ENCODE results near the gene HPCAL1.

The HPCAL1 gene

DNA sequence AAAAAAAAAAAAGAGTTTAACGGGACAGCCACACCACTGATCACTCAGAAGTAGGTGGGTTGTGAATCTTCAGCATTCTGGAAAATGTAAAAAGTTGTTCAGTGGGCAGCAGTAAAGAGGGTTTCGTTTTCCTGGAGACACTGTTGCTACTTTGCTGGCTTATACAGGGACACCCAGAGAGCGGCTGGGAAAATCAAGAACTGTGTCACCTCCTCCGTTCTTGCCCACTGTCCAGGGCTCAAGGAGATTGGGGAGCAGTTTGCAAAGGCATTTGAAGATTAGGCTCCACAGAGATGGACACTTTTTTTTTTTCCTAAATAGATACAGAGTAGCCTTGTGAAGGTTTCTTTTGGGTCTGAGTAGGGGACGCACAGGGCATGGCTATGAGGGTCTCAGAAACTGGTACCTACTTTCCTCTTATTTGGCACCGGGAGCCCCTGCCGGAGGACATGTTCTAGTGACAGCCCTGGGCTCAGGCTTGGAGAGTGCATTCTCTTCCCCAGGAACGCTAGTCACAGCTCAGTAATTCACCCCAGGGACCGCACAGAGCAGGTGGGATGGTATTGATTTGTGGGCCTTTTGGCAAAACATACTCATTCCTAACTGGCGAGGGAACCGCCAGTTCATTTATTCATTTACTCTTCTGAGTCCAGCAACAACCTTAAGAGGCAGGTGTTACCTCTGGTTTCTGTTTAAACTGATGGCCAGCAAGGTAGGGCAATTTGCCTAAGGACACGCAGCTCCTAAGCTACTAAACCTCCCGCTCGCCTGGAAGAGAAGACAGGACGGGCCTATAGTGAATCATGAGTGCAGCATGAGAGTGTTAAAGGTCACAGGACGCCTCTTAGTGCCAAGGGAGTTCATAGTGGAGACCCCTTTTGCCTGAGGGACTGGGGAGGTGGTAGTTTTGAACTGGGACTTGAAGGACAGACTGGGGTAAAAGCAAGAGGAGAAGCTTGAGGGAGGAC is 53.1 kb downstream of the HPCAL1 start:
- no peak for DNase-seq (ENCODE audit: low read depth in 2 of 2)

DNA sequence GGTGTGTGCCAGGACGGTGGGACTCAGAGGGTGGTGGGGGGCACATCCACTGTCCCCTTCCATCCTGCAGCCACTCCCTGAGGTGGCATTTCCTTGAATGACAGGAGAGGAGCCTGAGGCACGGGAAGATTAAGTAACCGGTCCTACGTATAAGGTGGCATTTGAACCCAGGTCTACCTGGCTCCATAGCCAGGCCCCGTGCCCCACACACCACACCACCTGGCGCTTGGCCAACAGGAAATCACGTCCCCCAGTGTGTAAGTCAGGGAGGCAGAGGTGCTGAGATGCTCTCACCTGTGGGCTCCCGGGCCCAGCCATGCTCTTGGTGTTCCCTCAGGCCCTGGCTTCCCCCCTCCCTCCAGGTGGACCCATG is 53.7 kb downstream of the HPCAL1 start:
- DNase-seq (ENCODE audit: low read depth in 2 of 2), result no peak

DNA sequence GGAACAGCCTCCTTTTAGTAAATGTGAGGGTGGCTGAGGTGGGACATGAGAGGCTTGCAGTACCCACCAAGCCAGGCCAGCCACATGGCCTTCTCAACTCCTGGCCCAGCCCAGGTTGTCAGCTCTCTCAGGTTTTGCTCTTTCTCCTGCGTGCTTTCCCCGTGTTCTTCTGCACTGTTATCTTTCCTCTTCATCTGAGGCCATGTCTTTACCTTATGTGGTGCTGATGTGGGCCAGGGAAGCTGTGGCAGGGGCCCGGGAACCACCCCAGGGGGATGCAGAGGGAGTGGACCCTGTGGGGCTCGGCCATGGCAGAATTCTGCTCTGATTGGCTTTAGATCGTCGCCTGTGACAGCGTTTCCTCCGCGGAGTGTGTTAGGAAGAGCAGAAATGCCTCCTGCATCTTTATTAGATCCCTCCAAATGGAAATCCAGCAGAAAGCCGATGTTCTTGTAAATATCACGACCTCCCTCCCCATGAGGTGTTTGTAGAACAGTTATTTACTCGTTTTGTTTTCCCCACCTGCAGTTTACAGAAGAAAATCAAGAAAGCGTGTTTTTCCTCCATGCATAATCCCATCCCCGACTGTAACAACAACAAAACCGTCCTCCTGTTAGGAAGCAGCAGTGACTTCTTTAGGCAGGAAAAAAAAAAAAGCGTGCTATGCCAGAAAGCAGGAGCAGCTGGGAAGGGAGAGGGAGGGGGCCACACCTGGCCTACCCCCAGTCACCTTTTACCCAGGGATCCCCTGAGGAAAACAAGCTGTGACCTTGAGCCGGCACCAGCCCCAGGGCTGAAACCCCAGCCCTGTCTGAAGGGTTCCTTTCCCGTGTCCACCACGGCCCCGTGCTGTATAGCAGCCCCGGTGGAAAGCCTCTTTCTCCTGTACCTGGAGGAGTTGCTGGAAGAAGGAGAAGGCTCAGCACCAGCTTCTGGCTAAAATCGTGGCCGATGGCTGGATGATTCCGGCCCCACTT is 54.8 kb downstream of the HPCAL1 start:
- DNase-seq (ENCODE audit: low read depth in 2 of 2), result no peak

GRCh38 chr2:10359246-10359645 is 56.5 kb downstream of the HPCAL1 start:
- no peak for DNase-seq (ENCODE audit: low read depth in 2 of 2)

GRCh38 chr2:10359731-10360329 is 57.1 kb downstream of the HPCAL1 start:
- no peak for DNase-seq (ENCODE audit: low read depth in 2 of 2)

GRCh38 chr2:10360460-10360849 is 57.8 kb downstream of the HPCAL1 start:
- DNase-seq (ENCODE audit: low read depth in 2 of 2), result no peak

DNA sequence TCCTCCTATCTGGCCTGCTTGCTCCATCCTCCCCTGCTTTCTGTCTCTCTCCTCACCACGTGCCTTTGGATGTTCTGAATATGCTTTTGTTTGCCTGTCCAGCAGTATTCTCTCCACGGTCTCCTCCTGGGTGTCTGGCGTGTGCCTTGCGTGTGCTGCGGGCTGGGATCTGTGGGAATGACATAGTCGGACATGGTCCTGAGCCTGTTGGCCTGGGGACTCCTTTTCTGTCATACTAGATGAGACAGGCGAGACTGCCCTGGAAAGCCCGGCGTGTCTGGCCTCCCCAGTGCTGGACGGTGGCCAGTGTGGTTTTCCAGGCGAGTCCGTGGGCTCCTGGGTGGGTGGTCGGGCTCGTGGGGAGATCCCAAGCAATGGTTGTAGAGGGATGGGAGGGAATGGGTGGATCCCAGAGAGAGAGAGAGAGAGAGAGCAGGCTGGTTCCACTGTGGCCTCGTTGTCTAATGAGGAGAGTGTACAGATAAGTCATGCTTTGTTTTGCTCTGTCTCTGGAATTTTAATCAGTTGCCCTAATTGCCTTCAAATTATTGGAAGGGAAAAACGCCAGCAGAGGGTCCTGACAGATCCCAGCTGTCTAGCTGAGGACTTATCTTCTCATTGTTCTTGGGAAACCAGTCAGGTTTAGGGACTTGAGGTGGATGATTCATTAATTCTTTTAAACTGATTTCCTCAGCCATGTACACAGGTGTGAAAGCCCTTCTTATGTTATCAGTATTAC is 58.3 kb downstream of the HPCAL1 start:
- DNase-seq (ENCODE audit: low read depth in 2 of 2), result no peak

GRCh38 chr2:10362096-10362897 is 59.6 kb downstream of the HPCAL1 start:
- DNase-seq (ENCODE audit: low read depth in 2 of 2), result no peak

DNA sequence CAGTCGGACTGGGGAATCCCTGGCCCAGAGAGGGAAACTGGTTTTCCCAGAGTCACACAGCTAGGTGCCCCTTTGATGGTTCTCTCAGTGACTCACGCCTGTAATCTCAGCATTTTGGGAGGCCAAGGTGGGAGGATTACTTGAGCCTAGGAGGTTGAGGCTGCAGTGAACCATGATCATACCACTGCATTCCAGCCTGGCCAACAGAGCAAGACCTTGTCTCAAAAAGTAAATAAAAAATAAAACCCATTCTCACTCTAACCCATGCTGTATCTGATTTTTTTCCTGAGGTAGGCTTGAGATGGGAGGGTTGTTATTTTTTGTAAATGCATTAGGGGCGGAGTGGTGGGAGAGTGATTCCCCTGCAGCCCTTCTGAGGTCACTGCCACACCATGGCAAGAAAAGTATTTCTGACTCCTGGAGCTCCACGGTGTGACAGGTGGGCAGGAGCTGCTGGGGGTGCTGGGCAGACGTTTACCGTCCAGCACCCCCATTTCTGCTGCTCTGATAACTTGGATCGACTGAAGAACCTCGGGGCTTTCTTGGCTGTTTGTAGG is 60.3 kb downstream of the HPCAL1 start:
- no peak for DNase-seq (ENCODE audit: low read depth in 2 of 2)

DNA sequence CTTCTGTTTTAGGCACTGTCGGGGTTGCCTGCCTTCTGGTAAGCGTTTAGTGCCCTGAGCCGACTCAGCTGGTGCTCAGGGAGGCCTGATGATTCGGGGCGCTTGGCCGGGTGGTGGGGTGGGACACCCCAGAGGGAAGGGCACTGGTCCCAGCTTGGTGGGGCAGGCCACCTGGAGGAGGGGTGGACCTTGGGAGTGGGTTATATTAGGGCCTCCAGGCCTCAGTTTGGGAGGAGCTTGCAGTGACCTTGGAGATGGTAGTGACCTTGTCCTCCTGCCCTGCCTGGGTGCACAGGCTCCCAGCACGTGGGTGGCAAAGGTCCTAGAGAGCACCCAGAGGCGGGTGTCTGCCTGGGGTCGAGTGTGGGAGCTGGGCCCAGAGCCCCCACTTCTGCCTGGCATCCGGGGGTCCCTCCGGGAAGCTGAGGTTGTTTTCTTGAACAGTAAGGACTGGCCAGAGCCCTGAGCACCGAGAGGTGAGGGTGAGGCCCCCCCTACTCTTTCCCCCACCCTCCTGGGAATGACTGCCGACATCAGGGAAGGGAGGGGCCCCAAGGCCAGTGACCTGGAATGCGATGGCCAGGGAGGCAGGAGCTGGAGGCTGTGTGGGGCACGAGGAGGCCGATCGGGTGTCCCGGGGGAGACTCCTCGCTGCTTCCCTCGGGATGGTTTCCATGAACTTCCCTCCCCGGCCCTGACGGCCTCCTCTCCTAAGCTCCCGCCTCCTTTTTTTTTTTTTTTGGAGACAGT is 61.3 kb downstream of the HPCAL1 start:
- DNase-seq (ENCODE audit: low read depth in 2 of 2), result no peak

GRCh38 chr2:10365412-10365811 is 62.7 kb downstream of the HPCAL1 start:
- DNase-seq (ENCODE audit: low read depth in 2 of 2), result no peak

GRCh38 chr2:10366601-10367270 is 64.0 kb downstream of the HPCAL1 start:
- no peak for DNase-seq (ENCODE audit: low read depth in 2 of 2)

DNA sequence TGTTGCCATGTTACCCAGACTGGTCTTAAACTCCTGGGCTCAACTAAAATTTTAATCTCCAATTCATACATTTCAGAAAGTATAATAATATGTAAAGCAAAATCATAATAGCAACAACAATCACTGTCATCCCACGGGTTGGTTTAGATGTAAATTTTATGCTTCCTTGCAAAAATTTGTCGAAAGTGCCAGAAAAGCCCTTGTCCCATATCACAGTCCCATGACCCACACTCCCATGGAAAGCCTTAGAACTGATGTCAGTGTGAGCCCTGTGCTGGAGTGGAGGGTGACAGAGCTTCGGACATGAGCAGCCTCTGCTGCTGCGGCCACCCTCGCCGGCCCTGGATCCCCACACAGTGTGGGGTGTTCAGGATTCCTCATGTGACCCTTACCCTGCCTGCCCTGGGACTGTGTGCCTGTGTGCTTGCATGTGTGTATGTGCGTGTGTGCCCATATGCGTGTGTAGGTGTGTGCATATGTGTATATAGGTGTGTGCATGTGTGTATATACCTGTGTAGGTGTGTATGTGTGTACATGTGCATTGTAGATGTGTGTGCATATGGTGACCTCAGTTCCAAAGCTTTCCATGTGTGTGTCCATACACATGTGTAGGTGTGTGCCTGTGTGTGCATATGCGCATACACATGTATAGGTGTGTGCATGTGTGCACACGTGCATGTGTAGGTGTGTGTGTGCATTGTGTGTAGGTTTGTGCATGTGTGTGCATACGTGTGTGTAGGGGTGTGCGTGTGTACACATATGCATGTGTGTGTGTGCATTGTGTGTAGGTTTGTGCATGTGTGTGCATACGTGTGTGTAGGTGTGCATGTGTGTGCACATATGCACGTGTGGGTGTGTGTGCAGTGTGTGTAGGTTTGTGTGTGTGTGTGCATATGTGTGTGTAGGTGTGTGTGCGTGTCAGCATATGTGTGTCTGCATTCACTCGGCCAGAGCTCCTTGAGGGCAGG is 65.1 kb downstream of the HPCAL1 start:
- no peak for DNase-seq (ENCODE audit: low read depth in 2 of 2)

DNA sequence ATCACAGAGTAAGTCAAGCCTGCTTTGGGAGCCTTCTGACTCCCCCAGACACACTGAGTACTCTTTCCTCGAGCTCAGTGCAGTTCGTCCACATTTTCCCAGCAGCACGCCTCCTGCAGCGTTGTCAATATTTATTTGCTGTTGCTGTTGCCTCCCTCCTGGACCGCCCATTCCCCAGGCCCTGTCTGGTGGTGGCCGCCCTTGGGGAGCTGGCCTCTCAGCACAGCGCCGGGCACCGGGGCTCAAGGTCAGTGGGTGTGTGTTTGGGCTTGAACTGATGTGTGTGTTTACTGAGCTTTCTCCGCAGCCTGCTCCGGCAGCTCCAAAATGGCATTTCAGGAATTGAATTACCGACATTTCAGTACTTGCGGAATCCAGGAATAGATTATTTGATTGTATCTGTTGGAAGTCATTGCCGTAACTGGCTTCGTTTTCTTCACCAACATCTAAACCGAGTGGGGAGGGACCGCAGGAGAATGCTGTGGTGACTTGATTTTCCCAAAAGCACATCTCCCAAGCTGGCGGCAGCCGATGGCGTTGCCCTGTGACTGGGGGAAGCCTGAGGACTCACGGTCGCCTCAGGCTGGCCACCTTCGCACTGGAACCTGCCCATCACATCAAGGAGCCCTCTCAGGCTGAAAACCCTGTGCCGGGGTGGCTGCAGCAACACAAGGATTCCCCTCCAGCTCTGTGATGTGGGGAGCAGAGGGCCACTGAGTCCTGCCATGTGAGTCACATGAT is 66.0 kb downstream of the HPCAL1 start:
- no peak for DNase-seq (ENCODE audit: low read depth in 2 of 2)

DNA sequence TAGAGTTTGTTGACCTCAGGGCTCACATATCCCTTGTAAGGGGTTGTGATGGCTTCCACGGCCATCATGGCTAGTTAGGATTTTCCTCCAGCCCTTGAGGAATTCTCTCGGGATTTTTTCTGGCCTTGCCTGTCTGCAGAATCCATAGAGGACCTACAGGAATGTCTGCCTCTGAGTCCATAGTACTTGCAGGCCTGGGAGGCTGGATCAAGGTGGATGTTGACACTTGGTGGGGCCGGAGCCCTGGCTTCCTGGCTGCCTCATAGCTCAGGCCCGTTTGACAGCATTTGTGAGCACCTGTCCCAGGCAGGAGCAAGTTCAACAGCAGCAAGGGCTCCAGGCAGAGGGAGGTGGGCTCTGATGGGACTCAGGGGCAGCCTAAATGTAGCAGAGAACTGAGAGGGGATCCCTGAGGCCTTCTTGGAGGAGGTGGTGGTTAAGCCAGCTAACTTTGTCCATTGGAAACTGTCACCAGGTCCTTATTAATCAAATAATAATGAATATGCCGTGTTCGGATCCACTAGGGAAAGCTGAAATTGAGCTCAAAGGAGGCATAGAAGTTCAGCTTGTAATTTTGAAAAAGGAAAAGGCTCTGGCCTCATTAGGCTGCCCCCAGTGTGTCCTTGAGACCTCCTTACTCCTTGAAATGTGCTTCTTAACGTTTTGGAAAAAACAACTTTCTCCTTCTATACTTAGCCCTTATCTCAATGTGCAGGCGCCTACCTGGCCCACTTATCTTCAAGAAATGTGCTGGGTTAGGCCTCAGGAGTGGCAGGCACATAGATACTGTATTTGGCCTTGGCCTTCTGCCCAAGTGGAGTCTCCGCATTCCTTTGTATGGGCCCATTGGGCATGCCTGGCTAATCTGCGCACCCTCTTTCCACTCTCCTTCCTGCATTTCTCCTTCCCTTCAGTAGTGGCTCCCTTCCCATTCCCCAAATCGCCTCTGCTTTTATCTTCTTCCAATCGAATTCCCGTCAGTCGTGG is 66.9 kb downstream of the HPCAL1 start:
- no peak for DNase-seq (ENCODE audit: low read depth in 2 of 2)

DNA sequence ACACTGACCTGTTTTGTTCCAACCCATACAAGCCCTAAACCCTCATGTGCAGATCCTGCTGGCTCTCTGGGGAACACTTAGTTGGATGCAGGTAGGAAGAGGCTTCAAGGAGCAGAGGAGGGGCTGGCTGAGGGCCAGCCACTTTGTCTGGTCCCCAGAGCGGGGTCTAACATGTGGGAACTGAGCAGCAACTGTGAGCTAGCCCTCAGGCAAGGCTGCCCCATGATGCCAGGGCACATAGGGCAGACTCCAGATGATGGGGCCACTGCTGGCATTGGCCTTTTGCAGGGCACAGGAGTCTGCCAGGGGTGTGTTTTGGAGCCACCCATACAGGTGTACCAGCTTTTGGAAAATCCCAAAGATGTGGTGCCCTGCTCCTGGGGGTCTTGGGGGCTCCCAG is 67.7 kb downstream of the HPCAL1 start:
- DNase-seq (ENCODE audit: low read depth in 2 of 2), result no peak

Data from stimulated activated CD8-positive, alpha-beta memory T cell treated with anti-CD3 and anti-CD28 coated beads, Interleukin-2, amount 100 ng/mL, for 48 hours (primary cell).